Osteocyte (in vitro differentiated cells): Measurements from ENCODE around the gene MARS1. TPM values are rescaled to one million over a fixed set of nuclear protein-coding genes. Genes with fewer than 3 reads are reported as not detected.
A peak's percentile ranks its signal among the peaks of the same experiment; 100 is the strongest.
"Not testable (repeated sequence)": the region's sequence is repeated elsewhere in the genome, so short reads cannot be mapped to it uniquely, and the experiment has no call there.

Experiments used
- DNase-seq: peaks from one replicate; pipeline ENCODE4 v3.0.0; 2021; ENCODE audit warnings: mixed read lengths; ENCODE audit not compliant: unreplicated experiment; ENCODE audit errors: extremely low spot score
- H3K27ac Mint-ChIP-seq: one replicate; pipeline ENCODE4 v1.8.0; 2021; ENCODE audit warnings: mild to moderate bottlenecking, mixed read lengths; ENCODE audit not compliant: unreplicated experiment
- H3K27me3 Mint-ChIP-seq: one replicate; pipeline ENCODE4 v1.8.0; 2021; ENCODE audit warnings: mixed read lengths; ENCODE audit not compliant: unreplicated experiment
- H3K36me3 Mint-ChIP-seq: one replicate; pipeline ENCODE4 v1.8.0; 2021; ENCODE audit warnings: mixed read lengths; ENCODE audit not compliant: unreplicated experiment
- H3K4me1 Mint-ChIP-seq: one replicate; pipeline ENCODE4 v1.8.0; 2021; ENCODE audit warnings: mixed read lengths; ENCODE audit not compliant: unreplicated experiment
- H3K4me3 Mint-ChIP-seq: one replicate; pipeline ENCODE4 v1.8.0; 2021; ENCODE audit warnings: mild to moderate bottlenecking, moderate library complexity, mixed read lengths; ENCODE audit not compliant: unreplicated experiment
- H3K9me3 Mint-ChIP-seq: one replicate; pipeline ENCODE4 v1.8.0; 2021; ENCODE audit warnings: mixed read lengths; ENCODE audit not compliant: unreplicated experiment
- total RNA-seq: library from RNA; stranded (reverse); gene quantifications from 2 replicates; pipeline ENCODE4 v1.2.1, GENCODE V29; 2021
- TF ChIP-seq, protein P1 (sequence below): fragments of 200-600 bp; sonication (generic); IDR thresholded peaks from 2 replicates; pipeline ENCODE4 v1.5.0; 2021; ENCODE audit warnings: antibody characterized with exemption, mild to moderate bottlenecking, moderate library complexity

MARS1 gene
- total RNA-seq, 1 donor from 2014 or later = 401 TPM

DNA sequence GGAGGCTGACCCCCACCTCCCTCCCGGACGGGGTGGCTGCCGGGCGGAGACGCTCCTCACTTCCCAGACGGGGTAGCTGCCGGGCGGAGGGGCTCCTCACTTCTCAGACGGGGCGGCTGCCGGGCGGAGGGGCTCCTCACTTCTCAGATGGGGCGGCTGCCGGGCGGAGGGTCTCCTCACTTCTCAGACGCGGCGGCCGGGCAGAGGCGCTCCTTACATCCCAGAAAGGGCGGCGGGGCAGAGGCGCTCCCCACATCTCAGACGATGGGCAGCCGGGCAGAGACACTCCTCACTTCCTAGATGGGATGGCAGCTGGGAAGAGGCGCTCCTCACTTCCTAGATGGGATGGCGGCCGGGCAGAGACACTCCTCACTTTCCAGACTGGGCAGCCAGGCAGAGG lies 19.9 kb downstream of the MARS1 start:
- not testable (repeated sequence) for H3K9me3 Mint-ChIP-seq, H3K27ac Mint-ChIP-seq, H3K27me3 Mint-ChIP-seq, H3K4me3 Mint-ChIP-seq, H3K4me1 Mint-ChIP-seq, DNase-seq
- H3K36me3 Mint-ChIP-seq = peaks cover 41% of the 10 kb centered on the region

DNA sequence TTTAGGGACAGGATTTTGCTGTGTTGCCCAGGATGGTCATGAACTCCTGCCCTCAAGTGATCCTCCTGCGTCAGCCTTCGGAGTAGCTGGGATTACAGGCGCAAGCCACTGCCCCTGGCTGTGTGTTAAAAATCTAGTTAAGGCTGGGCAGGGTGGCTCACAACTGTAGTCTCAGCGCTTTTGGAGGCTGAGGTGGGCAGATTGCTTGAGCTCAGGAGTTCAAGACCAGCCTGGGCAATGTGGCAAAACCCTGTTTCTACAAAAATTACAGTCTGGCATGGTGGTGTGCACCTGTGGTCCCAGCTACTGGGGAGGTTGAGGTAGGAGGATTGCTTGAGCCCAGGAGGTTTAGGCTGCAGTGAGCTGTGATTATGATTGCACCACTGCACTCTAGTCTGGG lies 23.3 kb downstream of the MARS1 start:
- Mint-ChIP-seq H3K27ac (no peak overlapping the region), H3K4me3 (no peak overlapping the region), H3K36me3 (peaks cover 45% of the 10 kb centered on the region), H3K9me3 (no peaks in the 10 kb centered on the region), H3K27me3 (no peaks in the 10 kb centered on the region), H3K4me1 (peaks cover 9% of the 10 kb centered on the region)
- no peak for DNase-seq
- TF ChIP-seq, protein P1, sequence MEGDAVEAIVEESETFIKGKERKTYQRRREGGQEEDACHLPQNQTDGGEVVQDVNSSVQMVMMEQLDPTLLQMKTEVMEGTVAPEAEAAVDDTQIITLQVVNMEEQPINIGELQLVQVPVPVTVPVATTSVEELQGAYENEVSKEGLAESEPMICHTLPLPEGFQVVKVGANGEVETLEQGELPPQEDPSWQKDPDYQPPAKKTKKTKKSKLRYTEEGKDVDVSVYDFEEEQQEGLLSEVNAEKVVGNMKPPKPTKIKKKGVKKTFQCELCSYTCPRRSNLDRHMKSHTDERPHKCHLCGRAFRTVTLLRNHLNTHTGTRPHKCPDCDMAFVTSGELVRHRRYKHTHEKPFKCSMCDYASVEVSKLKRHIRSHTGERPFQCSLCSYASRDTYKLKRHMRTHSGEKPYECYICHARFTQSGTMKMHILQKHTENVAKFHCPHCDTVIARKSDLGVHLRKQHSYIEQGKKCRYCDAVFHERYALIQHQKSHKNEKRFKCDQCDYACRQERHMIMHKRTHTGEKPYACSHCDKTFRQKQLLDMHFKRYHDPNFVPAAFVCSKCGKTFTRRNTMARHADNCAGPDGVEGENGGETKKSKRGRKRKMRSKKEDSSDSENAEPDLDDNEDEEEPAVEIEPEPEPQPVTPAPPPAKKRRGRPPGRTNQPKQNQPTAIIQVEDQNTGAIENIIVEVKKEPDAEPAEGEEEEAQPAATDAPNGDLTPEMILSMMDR = no peak

DNA sequence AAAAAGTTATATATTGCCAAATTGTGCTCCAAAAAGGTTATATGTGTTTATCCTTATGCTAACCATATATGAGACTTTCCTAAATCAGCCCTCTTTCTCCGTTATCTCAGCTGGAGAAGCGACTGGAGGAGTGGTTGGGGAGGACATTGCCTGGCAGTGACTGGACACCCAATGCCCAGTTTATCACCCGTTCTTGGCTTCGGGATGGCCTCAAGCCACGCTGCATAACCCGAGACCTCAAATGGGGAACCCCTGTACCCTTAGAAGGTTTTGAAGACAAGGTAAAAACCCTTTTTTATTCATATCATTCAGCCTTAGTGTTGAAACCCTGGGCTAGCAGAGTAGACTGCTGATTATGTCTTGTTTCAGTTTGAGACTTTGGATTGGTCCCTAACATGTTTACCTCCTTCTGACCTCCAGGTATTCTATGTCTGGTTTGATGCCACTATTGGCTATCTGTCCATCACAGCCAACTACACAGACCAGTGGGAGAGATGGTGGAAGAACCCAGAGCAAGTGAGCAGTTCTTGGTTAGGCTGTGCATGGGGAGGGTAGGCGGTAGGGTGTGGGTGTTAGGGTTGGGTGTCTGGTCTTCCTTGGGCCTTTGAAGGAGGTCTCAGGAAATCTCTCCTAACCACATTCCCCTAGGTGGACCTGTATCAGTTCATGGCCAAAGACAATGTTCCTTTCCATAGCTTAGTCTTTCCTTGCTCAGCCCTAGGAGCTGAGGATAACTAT lies 23.9 kb downstream of the MARS1 start:
- TF ChIP-seq, protein P1 = no peak

DNA sequence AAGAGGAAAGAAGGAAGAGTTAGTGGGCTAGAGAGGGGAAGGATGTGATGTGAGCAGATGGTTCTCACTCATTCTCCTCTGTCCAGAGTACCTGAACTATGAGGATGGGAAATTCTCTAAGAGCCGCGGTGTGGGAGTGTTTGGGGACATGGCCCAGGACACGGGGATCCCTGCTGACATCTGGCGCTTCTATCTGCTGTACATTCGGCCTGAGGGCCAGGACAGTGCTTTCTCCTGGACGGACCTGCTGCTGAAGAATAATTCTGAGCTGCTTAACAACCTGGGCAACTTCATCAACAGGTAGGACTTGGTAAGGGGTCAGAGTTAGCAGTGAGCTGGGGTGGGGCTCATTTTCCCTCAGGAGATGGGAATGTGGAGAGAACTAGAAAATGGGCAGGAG lies 24.8 kb downstream of the MARS1 start:
- peaks cover 22% of the 10 kb centered on the region for H3K4me1 Mint-ChIP-seq
- no peak overlapping the region for H3K4me3 Mint-ChIP-seq
- TF ChIP-seq, protein P1 = no peak
- H3K27me3 Mint-ChIP-seq = no peaks in the 10 kb centered on the region
- peaks cover 57% of the 10 kb centered on the region for H3K36me3 Mint-ChIP-seq
- peak overlapping the region; percentile 45 for H3K27ac Mint-ChIP-seq
- no peak for DNase-seq
- H3K9me3 Mint-ChIP-seq = no peaks in the 10 kb centered on the region

More for the DNA sequence above, 23.9 kb downstream of the MARS1 start:
- no peak overlapping the region for H3K4me3 Mint-ChIP-seq
- peaks cover 13% of the 10 kb centered on the region for H3K4me1 Mint-ChIP-seq
- no peaks in the 10 kb centered on the region for H3K9me3 Mint-ChIP-seq
- H3K36me3 Mint-ChIP-seq = peaks cover 49% of the 10 kb centered on the region
- H3K27me3 Mint-ChIP-seq = no peaks in the 10 kb centered on the region
- DNase-seq = no peak
- peak overlapping the region; percentile 11 for H3K27ac Mint-ChIP-seq

DNA sequence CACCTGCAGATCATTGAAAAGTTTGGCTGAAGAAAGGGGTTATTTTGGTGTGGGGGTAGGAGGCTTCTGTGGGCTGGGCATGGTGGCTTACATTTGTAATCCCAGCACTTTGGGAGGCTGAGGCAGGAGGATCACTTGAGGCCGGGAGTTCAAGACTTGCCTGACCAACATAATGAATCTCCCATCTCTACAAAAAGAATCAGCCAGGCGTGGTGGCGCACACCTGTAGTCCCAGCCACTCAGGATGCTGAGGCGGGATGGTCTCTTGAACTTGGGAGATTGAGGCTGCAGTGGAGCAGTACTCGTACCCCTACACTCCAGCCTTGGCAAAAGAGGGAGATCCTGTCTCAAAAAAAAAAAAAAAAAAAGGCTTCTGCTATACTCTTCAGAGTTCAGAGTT lies 25.4 kb downstream of the MARS1 start:
- Mint-ChIP-seq H3K27me3 (no peaks in the 10 kb centered on the region), H3K4me1 (peaks cover 28% of the 10 kb centered on the region), H3K9me3 (no peaks in the 10 kb centered on the region), H3K36me3 (peaks cover 59% of the 10 kb centered on the region), H3K4me3 (no peak overlapping the region), H3K27ac (peak overlapping the region; percentile 1)
- TF ChIP-seq, protein P1 = no peak
- no peak for DNase-seq

DNA sequence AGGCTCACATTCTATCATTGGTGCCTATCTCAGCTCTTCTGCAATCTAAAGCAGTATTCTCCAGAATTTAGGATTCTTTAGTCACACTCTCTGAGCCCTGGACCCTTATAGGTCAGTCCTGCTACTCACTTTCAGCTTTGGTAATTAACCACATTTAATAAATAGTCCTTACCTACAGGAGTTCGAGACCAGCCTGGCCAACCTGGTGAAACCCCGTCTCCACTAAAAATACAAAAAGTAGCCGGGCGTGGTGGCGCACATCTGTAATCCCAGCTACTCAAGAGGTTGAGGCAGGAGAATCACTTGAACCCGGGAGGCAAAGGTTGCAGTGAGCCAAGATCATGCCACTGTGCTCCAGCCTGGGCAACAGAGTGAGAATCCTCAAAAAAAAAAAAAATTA lies 25.8 kb downstream of the MARS1 start:
- not testable (repeated sequence) for DNase-seq, H3K27me3 Mint-ChIP-seq, H3K4me3 Mint-ChIP-seq, H3K9me3 Mint-ChIP-seq
- Mint-ChIP-seq H3K36me3 (peaks cover 62% of the 10 kb centered on the region), H3K4me1 (peaks cover 32% of the 10 kb centered on the region), H3K27ac (peak overlapping the region; percentile 1)

DNA sequence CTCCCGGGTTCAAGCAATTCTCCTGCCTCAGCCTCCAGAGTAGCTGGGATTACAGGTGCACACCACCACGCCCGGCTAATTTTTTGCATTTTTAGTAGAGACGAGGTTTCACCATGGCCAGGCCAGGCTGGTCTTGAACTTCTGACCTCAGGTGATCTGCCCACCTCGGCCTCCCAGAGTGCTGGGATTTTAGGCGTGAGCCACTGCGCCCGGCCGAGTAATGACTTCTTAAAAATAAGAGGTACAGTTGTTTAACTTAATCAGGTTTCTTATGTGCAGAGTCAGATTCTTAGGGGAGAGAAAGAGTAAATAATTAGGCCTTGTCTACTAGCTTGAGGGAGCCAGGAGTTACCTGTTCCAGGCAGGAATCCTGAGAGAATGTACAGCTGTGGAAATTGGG lies 26.4 kb downstream of the MARS1 start:
- H3K4me3 Mint-ChIP-seq, H3K27ac Mint-ChIP-seq, H3K9me3 Mint-ChIP-seq, DNase-seq, H3K27me3 Mint-ChIP-seq: not testable (repeated sequence)
- Mint-ChIP-seq H3K36me3 (peaks cover 62% of the 10 kb centered on the region), H3K4me1 (peaks cover 37% of the 10 kb centered on the region)
